H1 (cell line): ENCODE data around the gene HTRA2. TPM values are rescaled to one million over a fixed set of nuclear protein-coding genes. Genes with fewer than 3 reads are reported as not detected.

Source experiments
- CBX8 ChIP-seq: fragments of 300-800, 300-1000 bp; sonication (generic); IDR thresholded peaks from 2 replicates; pipeline ENCODE4 v1.7.1; 2016; ENCODE audit warnings: low read depth, low read length, borderline replicate concordance
- SP4 ChIP-seq: IDR thresholded peaks from 2 replicates; pipeline ENCODE4 v1.6.1; 2012; ENCODE audit warnings: low read length, inconsistent platforms
- polyA plus RNA-seq, 7 experiments: library from polyadenylated mRNA; depleted of rRNA in 3 of 7; stranded (reverse) in 5 of 7; unstranded in 2 of 7; fragments of >200 nt in 5 of 7; fragments of 200-250 nt in 2 of 7; gene quantifications; 1 replicate in 5 of 7; 2 replicates in 1 of 7; 4 replicates in 1 of 7; pipeline versions ENCODE4 v1.2.1 to v1.2.3, GENCODE V29; 2011 to 2013; ENCODE audit warnings: missing spikeins in 2 of 7, mixed read lengths in 2 of 7
- total RNA-seq: library from RNA; stranded (reverse); fragmentation: NEBNext Ultra II Directional; extraction: Animal tissue kit (Norgen Biotek cat#: 25700); gene quantifications from 2 replicates; pipeline ENCODE4 v1.2.1, GENCODE V29; 2021

Gene HTRA2
- total and polyA plus RNA-seq, 2 of the 8 experiments (the other 6 are each of a cell fraction or from before 2014, with no cell fraction given): 21.6 to 37.6 TPM

DNA sequence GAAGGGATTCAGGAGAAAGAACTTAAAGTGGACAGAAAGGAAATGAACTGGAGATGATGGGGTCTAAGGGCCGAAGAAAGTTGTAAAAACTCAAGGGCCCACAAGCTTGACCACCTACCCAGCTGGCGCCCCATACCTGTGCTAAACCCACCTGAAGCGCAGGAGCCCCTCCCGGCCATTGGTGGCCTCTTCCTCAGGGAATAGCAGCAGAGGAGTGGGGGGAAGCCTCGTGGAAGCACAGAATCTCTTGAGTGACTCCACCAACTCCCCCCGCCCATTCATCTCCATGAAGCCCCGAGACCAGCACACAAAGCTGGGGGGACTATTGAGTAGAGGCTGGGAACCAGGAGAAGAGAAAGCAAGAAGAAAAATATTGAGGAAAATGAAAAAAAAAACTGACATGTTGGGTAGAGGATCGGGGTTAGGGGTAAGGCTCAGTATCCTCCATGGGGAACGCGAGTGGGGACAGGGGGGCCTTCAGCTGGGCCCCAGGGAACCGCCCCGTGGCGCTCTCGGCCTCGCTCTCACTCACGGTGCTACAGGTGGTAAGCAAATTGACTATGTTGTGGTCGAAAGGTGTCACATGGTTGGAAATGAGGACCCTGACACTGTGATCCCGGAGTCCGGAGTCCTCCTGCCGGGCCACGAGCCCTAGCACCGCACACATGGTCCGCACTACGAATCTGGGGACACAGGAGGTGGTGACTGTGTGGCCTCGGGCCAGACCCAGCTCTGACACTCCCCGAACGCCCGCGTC, 955 bp upstream of the HTRA2 start (continued):
- TF ChIP-seq CBX8: no peak
- TF ChIP-seq SP4: no peak
